ENCODE results near the gene NLRP5.
"Not testable (repeated sequence)": the region's sequence is repeated elsewhere in the genome, so short reads cannot be mapped to it uniquely, and the experiment has no call there.

NLRP5 gene

GRCh38 chr19:55980415-55980814 is 6.2 kb upstream of the NLRP5 start:
- Histone ChIP-seq H3K9ac (no peak overlapping the region), H4K20me1 (no peaks in the 10 kb centered on the region), H3K4me1 (no peaks in the 10 kb centered on the region), H3K36me3 (no peaks in the 10 kb centered on the region), H3K9me3 (peaks cover 6% of the 10 kb centered on the region; the same call in 1 of the 2 replicates), H3K4me3 (no peak overlapping the region), H3K27me3 (no peaks in the 10 kb centered on the region), H3K27ac (no peak overlapping the region), H3K4me2 (no peak overlapping the region; the same call in 1 of the 2 replicates)
- no peak for TF ChIP-seq Cebpa-rat (IDR thresholded peaks at IDR 0.05)

DNA sequence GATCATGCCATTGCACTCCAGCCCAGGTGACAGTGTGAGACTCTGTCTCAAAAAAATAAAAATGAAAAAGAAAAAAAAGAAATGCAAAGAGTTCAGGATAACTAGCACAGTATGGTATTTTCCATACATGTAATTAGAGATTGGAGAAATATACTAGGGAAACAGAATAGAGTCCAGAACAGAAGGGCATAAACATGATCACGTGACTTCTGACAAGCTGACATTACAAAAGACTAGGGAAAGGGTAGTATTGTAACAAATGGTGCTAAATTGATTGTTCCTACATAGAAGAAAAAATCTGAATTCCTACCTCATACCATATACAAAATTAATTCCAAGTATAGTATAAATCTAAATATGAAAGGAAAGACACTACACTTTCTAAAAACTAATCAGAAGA is 1.3 kb upstream of the NLRP5 start:
- Histone ChIP-seq H4K20me1 (no peaks in the 10 kb centered on the region), H3K27ac (no peak overlapping the region), H3K27me3 (no peaks in the 10 kb centered on the region), H3K9ac (no peak overlapping the region), H3K4me3 (no peak overlapping the region), H3K4me2 (no peak overlapping the region), H3K4me1 (no peaks in the 10 kb centered on the region), H3K36me3 (no peaks in the 10 kb centered on the region), H3K9me3 (no peaks in the 10 kb centered on the region)
- TF ChIP-seq Cebpa-rat (IDR thresholded peaks at IDR 0.05) = no peak

GRCh38 chr19:55990831-55991230 is 4.3 kb downstream of the NLRP5 start:
- Histone ChIP-seq H3K27ac (no peak overlapping the region), H3K4me1 (no peaks in the 10 kb centered on the region), H3K4me3 (no peak overlapping the region), H3K27me3 (no peaks in the 10 kb centered on the region), H3K36me3 (no peaks in the 10 kb centered on the region), H3K4me2 (no peak overlapping the region), H4K20me1 (no peaks in the 10 kb centered on the region), H3K9me3 (no peaks in the 10 kb centered on the region), H3K9ac (no peak overlapping the region)
- TF ChIP-seq Cebpa-rat (IDR thresholded peaks at IDR 0.05) = no peak

DNA sequence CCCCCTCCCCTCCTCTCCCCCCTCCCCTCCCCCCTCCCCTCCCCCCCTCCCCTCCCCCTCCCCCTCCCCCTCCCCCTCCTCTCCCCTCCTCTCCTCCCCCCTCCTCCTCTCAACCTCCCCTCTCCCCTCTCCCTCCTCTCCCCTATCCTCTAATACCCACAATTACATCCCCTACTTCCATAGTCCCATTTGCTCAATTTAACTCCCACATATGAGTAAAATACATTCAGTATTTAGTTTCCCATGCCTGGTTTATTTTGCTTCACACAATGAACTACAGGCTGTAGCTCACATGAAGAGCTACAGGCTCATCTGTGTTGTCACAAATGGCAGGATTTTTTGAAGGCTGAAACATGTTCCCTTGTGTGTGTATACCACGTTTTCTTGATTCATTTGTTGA is 6.9 kb downstream of the NLRP5 start:
- Histone ChIP-seq H3K9me3 (no peaks in the 10 kb centered on the region), H3K4me2 (no peak overlapping the region), H4K20me1 (no peaks in the 10 kb centered on the region), H3K9ac (no peak overlapping the region), H3K4me1 (no peaks in the 10 kb centered on the region), H3K36me3 (no peaks in the 10 kb centered on the region), H3K27ac (no peak overlapping the region), H3K27me3 (no peaks in the 10 kb centered on the region), H3K4me3 (no peak overlapping the region)
- TF ChIP-seq Cebpa-rat (IDR thresholded peaks at IDR 0.05) = no peak

DNA sequence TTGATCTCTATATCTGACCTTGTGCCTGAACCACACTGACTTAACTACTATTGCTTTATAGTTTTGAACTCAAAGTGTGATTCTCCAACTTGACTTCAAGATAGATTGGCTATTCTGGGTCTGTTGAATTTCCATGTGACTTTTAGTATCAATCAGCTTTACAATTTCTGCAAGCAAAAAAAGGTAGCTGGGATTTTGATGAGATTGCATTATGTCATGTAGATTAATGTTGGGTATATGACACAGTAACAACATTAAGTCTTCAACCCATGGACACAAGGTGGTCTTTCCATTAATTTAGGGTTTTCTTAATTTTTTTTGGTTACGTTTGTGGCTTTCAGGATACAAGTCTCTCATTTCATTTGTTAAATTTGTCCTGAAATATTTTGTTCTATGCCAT is 28.2 kb downstream of the NLRP5 start:
- no peaks in the 10 kb centered on the region for H3K4me1 ChIP-seq
- no peak overlapping the region for H3K4me2 ChIP-seq
- no peaks in the 10 kb centered on the region for H3K36me3 ChIP-seq
- no peak for TF ChIP-seq Cebpa-rat (IDR thresholded peaks at IDR 0.05)
- no peak overlapping the region for H3K4me3 ChIP-seq
- no peak overlapping the region for H3K27ac ChIP-seq
- no peaks in the 10 kb centered on the region; the same call in 1 of the 2 replicates for H4K20me1 ChIP-seq
- no peaks in the 10 kb centered on the region for H3K9me3 ChIP-seq
- H3K9ac ChIP-seq = no peak overlapping the region
- H3K27me3 ChIP-seq = no peaks in the 10 kb centered on the region

DNA sequence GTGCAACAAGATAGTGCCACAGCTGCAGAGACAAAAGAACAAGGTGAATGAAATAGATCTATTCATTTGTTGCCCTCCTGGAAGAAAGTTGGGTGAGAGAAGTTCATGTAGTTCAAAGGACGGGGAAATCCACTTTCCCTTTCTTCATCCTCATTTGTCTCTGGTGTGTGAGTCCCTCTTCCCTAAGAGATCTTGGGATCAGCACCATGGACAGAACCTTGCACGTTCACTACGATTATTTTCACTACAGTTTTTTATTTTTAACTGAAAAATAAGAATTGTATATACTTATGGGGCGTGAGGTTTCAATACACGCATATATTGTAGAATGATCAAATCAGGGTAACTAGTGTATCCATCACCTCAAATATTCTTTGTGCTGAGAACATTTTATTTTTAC is 29.2 kb downstream of the NLRP5 start:
- Histone ChIP-seq H3K27ac (no peak overlapping the region), H3K9me3 (no peaks in the 10 kb centered on the region), H3K9ac (no peak overlapping the region), H3K4me3 (no peak overlapping the region), H4K20me1 (no peaks in the 10 kb centered on the region; the same call in 1 of the 2 replicates), H3K36me3 (no peaks in the 10 kb centered on the region), H3K4me1 (no peaks in the 10 kb centered on the region), H3K27me3 (no peaks in the 10 kb centered on the region), H3K4me2 (no peak overlapping the region)
- TF ChIP-seq Cebpa-rat (IDR thresholded peaks at IDR 0.05) = no peak

- H3K9me3 ChIP-seq, H3K9ac ChIP-seq, H4K20me1 ChIP-seq, H3K27ac ChIP-seq, H3K4me3 ChIP-seq, H3K27me3 ChIP-seq, H3K4me1 ChIP-seq, H3K36me3 ChIP-seq, H3K4me2 ChIP-seq: not testable (repeated sequence)
These were observed 32.8 kb downstream of the NLRP5 start for GRCh38 chr19:56019325-56019724.

GRCh38 chr19:56020355-56020975 is 33.9 kb downstream of the NLRP5 start:
- H3K36me3 ChIP-seq, H3K9me3 ChIP-seq, H4K20me1 ChIP-seq, H3K4me3 ChIP-seq, H3K4me2 ChIP-seq, H3K9ac ChIP-seq, H3K27me3 ChIP-seq, H3K27ac ChIP-seq, H3K4me1 ChIP-seq: not testable (repeated sequence)

- Histone ChIP-seq H3K4me2 (no peak overlapping the region), H3K36me3 (no peaks in the 10 kb centered on the region), H3K9me3 (no peaks in the 10 kb centered on the region), H4K20me1 (no peaks in the 10 kb centered on the region), H3K27me3 (no peaks in the 10 kb centered on the region), H3K9ac (no peak overlapping the region), H3K4me3 (no peak overlapping the region), H3K4me1 (no peaks in the 10 kb centered on the region), H3K27ac (no peak overlapping the region)
- no peak for TF ChIP-seq Cebpa-rat (IDR thresholded peaks at IDR 0.05)
These were observed 40.2 kb downstream of the NLRP5 start for GRCh38 chr19:56026769-56027168.

DNA sequence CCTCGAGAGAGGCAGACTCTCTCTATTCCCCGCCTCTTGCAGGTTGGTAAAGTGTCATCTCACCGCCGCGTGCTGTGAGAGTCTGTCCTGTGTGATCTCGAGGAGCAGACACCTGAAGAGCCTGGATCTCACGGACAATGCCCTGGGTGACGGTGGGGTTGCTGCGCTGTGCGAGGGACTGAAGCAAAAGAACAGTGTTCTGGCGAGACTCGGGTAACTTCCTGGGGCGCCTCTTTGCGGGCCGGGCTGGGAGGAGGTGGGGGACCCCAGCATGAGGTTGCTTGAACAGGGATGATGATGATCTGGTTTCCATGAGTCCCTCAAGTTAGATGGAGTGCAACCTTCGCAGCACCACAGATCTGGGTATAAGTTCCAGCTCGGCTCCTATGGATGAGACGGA is 67.0 kb downstream of the NLRP5 start:
- no peaks in the 10 kb centered on the region for H3K36me3 ChIP-seq
- H3K9me3 ChIP-seq = peaks cover 9% of the 10 kb centered on the region; the same call in 1 of the 2 replicates
- no peak overlapping the region for H3K4me2 ChIP-seq
- H3K4me3 ChIP-seq = no peak overlapping the region
- no peak for TF ChIP-seq Cebpa-rat (IDR thresholded peaks at IDR 0.05)
- H3K9ac ChIP-seq = no peak overlapping the region
- no peaks in the 10 kb centered on the region for H3K4me1 ChIP-seq
- no peak overlapping the region for H3K27ac ChIP-seq
- no peaks in the 10 kb centered on the region for H4K20me1 ChIP-seq
- H3K27me3 ChIP-seq = no peaks in the 10 kb centered on the region
